ENCODE data around the gene RNF135. TPM values are rescaled to one million over a fixed set of nuclear protein-coding genes. Genes with fewer than 3 reads are reported as not detected.

RNF135 gene
- total RNA-seq, 1 donor from 2014 or later, result 5.6 TPM

DNA sequence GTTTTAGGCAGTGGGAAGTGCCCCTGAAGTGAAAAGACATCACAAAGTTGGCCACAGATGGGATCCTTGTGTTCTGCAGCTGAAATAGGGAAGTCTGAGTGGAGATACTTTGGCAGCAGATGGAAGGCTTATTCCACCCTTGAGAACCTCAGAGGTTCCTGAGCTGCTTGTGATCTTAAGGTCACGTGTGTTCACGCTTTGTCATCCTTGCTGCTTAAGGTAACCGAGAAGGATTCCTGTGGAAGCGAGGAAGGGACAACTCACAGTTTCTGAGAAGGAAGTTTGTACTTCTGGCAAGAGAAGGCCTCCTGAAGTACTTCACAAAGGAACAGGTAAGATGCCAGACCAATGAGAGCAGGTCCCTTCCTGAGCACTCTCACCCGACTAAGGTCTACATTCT, 36.9 kb upstream of the RNF135 start:
- Histone ChIP-seq H3K36me3 (ENCODE audit: insufficient read depth, low read length) (no peaks in the 10 kb centered on the region), H3K4me2 (ENCODE audit: low read length) (no peak overlapping the region), H3K27me3 (ENCODE audit: insufficient read depth, low read length) (peaks cover 10% of the 10 kb centered on the region), H3K79me2 (ENCODE audit: insufficient read depth, low read length) (no peaks in the 10 kb centered on the region), H3K9me3 (ENCODE audit: insufficient read depth, low read depth, low read length) (no peaks in the 10 kb centered on the region), H3K4me3 (ENCODE audit: insufficient read depth, low read depth, low read length) (no peak overlapping the region), H3K4me1 (ENCODE audit: insufficient read depth, low read length) (no peaks in the 10 kb centered on the region), H2AFZ (ENCODE audit: low read depth, low read length) (no peak overlapping the region), H3K27ac (ENCODE audit: low read depth, low read length) (no peak overlapping the region), H4K20me1 (ENCODE audit: insufficient read depth, low read length) (no peaks in the 10 kb centered on the region), H3K9ac (ENCODE audit: low read length) (no peak overlapping the region)
- Mint-ChIP-seq H3K36me3 (ENCODE audit: low read depth, unreplicated experiment) (no peaks in the 10 kb centered on the region), H3K9me3 (ENCODE audit: unreplicated experiment) (no peaks in the 10 kb centered on the region), H3K4me1 (ENCODE audit: low read depth, unreplicated experiment) (no peaks in the 10 kb centered on the region), H3K4me3 (ENCODE audit: unreplicated experiment) (no peak overlapping the region), H3K27me3 (ENCODE audit: low read depth, unreplicated experiment) (peaks cover 28% of the 10 kb centered on the region), H3K27ac (ENCODE audit: unreplicated experiment) (no peak overlapping the region)
- no peak for TF ChIP-seq EZH2 (IDR thresholded peaks at IDR 0.05; ENCODE audit: insufficient read depth, low read length)
- TF ChIP-seq, protein P1, sequence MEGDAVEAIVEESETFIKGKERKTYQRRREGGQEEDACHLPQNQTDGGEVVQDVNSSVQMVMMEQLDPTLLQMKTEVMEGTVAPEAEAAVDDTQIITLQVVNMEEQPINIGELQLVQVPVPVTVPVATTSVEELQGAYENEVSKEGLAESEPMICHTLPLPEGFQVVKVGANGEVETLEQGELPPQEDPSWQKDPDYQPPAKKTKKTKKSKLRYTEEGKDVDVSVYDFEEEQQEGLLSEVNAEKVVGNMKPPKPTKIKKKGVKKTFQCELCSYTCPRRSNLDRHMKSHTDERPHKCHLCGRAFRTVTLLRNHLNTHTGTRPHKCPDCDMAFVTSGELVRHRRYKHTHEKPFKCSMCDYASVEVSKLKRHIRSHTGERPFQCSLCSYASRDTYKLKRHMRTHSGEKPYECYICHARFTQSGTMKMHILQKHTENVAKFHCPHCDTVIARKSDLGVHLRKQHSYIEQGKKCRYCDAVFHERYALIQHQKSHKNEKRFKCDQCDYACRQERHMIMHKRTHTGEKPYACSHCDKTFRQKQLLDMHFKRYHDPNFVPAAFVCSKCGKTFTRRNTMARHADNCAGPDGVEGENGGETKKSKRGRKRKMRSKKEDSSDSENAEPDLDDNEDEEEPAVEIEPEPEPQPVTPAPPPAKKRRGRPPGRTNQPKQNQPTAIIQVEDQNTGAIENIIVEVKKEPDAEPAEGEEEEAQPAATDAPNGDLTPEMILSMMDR (IDR thresholded peaks at IDR 0.05; ENCODE audit: insufficient read depth, low read depth, low read length), result no peak
- FAIRE-seq, result no peak
- no peak for DNase-seq (ENCODE audit: low read depth)

DNA sequence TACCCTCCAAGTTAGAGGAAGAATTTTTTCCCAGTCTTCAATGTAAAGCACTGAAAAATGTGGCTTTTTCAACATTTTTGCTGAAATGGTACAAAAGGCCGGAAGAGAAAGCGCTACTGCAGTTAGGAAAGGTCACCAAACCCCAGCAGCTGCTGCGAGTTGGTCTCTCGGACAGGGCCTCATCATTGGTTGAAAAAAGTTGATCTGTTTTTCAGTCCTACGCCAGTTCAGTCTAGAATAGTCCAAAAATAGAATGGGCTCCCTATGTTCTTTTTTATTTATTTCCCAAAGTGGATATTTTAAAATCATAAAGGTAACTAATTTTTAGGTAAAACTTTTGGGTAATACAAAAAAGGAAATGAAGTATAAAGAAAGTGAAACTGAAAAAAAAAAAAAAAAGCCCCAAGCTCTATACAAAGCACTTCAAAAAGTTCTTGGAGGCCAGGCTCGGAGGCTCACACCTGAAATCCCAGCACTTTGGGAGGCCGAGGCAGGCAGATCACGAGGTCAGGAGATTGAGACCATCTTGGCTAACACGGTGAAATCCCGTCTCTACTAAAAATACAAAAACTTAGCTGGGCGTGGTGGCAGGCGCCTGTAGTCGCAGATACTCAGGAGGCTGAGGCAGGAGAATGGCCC, 31.7 kb upstream of the RNF135 start:
- H3K9me3 ChIP-seq (ENCODE audit: insufficient read depth, low read depth, low read length), result no peaks in the 10 kb centered on the region
- H2AFZ ChIP-seq (ENCODE audit: low read depth, low read length), result no peak overlapping the region
- Mint-ChIP-seq H3K27ac (ENCODE audit: unreplicated experiment) (no peak overlapping the region), H3K36me3 (ENCODE audit: low read depth, unreplicated experiment) (no peaks in the 10 kb centered on the region), H3K27me3 (ENCODE audit: low read depth, unreplicated experiment) (peaks cover 12% of the 10 kb centered on the region), H3K4me3 (ENCODE audit: unreplicated experiment) (no peak overlapping the region), H3K9me3 (ENCODE audit: unreplicated experiment) (no peaks in the 10 kb centered on the region), H3K4me1 (ENCODE audit: low read depth, unreplicated experiment) (peaks cover 2% of the 10 kb centered on the region)
- H3K9ac ChIP-seq (ENCODE audit: low read length), result no peak overlapping the region
- no peaks in the 10 kb centered on the region for H3K79me2 ChIP-seq (ENCODE audit: insufficient read depth, low read length)
- H3K27me3 ChIP-seq (ENCODE audit: insufficient read depth, low read length), result peaks cover 3% of the 10 kb centered on the region
- FAIRE-seq (no peak), DNase-seq (ENCODE audit: low read depth) (no peak)
- no peaks in the 10 kb centered on the region for H3K4me1 ChIP-seq (ENCODE audit: insufficient read depth, low read length)
- no peak for TF ChIP-seq EZH2 (IDR thresholded peaks at IDR 0.05; ENCODE audit: insufficient read depth, low read length)
- TF ChIP-seq, protein P1 (IDR thresholded peaks at IDR 0.05; ENCODE audit: insufficient read depth, low read depth, low read length), result no peak
- no peaks in the 10 kb centered on the region for H4K20me1 ChIP-seq (ENCODE audit: insufficient read depth, low read length)
- no peak overlapping the region for H3K4me2 ChIP-seq (ENCODE audit: low read length)
- H3K27ac ChIP-seq (ENCODE audit: low read depth, low read length), result no peak overlapping the region
- H3K36me3 ChIP-seq (ENCODE audit: insufficient read depth, low read length), result no peaks in the 10 kb centered on the region
- H3K4me3 ChIP-seq (ENCODE audit: insufficient read depth, low read depth, low read length), result no peak overlapping the region

DNA sequence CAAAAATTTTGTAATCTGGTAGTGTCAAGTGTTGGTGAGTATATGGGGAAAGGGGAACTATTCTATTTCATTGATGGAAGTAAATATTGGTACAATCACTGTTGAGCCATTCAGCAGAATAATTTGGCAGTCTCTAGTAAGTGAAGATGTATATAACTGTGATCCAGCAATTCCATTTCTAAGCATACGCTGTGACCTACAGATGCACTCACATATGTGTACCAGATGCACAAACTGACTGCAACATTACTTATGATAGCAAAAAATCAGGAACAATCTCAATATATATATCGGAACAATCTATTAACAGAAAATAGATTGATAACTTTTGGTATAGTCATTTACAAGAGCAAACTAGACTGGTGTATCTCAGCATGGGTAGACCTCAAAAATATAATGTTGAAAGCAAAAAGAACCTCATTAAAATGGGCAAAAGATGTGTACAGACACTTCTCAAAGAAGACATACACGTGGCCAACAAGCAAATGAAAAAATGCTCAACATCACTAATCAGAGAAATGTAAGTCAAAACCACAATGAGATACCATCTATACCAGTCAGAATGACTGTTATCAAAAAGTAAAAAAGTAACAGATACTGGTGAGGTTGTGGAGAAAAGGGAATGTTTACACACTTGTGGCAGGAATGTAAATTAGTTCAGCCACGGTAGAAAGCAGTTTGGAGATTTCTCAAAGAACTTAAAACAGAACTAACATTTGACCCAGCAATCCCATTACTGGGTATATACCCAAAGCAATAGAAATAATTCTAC, 28.3 kb upstream of the RNF135 start:
- H3K9me3 ChIP-seq (ENCODE audit: insufficient read depth, low read depth, low read length), result no peaks in the 10 kb centered on the region
- FAIRE-seq (no peak), DNase-seq (ENCODE audit: low read depth) (peak; percentile 48)
- Mint-ChIP-seq H3K36me3 (ENCODE audit: low read depth, unreplicated experiment) (no peaks in the 10 kb centered on the region), H3K4me1 (ENCODE audit: low read depth, unreplicated experiment) (peaks cover 2% of the 10 kb centered on the region), H3K4me3 (ENCODE audit: unreplicated experiment) (no peak overlapping the region), H3K27me3 (ENCODE audit: low read depth, unreplicated experiment) (peaks cover 16% of the 10 kb centered on the region), H3K27ac (ENCODE audit: unreplicated experiment) (no peak overlapping the region), H3K9me3 (ENCODE audit: unreplicated experiment) (no peaks in the 10 kb centered on the region)
- H3K27ac ChIP-seq (ENCODE audit: low read depth, low read length), result no peak overlapping the region
- H3K79me2 ChIP-seq (ENCODE audit: insufficient read depth, low read length), result no peaks in the 10 kb centered on the region
- H2AFZ ChIP-seq (ENCODE audit: low read depth, low read length), result no peak overlapping the region
- no peak overlapping the region for H3K4me3 ChIP-seq (ENCODE audit: insufficient read depth, low read depth, low read length)
- no peaks in the 10 kb centered on the region for H4K20me1 ChIP-seq (ENCODE audit: insufficient read depth, low read length)
- H3K27me3 ChIP-seq (ENCODE audit: insufficient read depth, low read length), result no peaks in the 10 kb centered on the region
- TF ChIP-seq EZH2 (IDR thresholded peaks at IDR 0.05; ENCODE audit: insufficient read depth, low read length), result no peak
- TF ChIP-seq, protein P1 (IDR thresholded peaks at IDR 0.05; ENCODE audit: insufficient read depth, low read depth, low read length), result no peak
- no peak overlapping the region for H3K4me2 ChIP-seq (ENCODE audit: low read length)
- H3K4me1 ChIP-seq (ENCODE audit: insufficient read depth, low read length), result no peaks in the 10 kb centered on the region
- no peaks in the 10 kb centered on the region for H3K36me3 ChIP-seq (ENCODE audit: insufficient read depth, low read length)
- H3K9ac ChIP-seq (ENCODE audit: low read length), result no peak overlapping the region
